K562 (cell line): ENCODE measurements around the gene DAB2IP. TPM values are rescaled to one million over a fixed set of nuclear protein-coding genes. Genes with fewer than 3 reads are reported as not detected.

Experiments
- ATAC-seq: fragments of 200-7000 bp; cut with Tn5 transposase; 3 replicates; pipeline ENCODE4 v1.9.1; 2020; ENCODE audit warnings: moderate library complexity
- BruUV-seq: library from RNA; stranded (reverse); fragments of 400-500 nt; replicated peaks from 2 replicates; lab custom pipeline; 2021; lab: Mats Ljungman, UMichigan
- CTCF ChIA-PET: fragments of 300-600 bp; formaldehyde crosslinking; extraction: SDS; loops from one replicate; lab custom pipeline; 2021; ENCODE audit warnings: low intra/inter-chr PET ratio; lab: Yijun Ruan, JAX
- POLR2A ChIA-PET: fragments of 300-600, 350-650 bp; sonication (Branson Sonifier 250); formaldehyde crosslinking; extraction: SDS; loops from one replicate; lab custom pipeline; 2021; ENCODE audit warnings: antibody characterized with exemption, inconsistent platforms; lab: Yijun Ruan, JAX
- DNase-seq, 4 experiments: peaks; one replicate each; pipeline versions ENCODE4 v3.0.0 to v3.0.0-alpha.2; 2011 to 2018; ENCODE audit warnings: low spot score in 3 of 4, mixed read lengths in 3 of 4; ENCODE audit errors: extremely low read depth in 1 of 4
- FAIRE-seq: peaks from 2 replicates; lab custom pipeline; 2011; peaks lifted over from hg19 to GRCh38; lab: Jason Lieb, UNC
- H2AFZ ChIP-seq: 2 replicates; pipeline ENCODE4 v1.6.0; 2011; ENCODE audit warnings: low read depth, low read length, control low read depth, inconsistent platforms
- H3K27ac ChIP-seq: fragments of 200-600 bp; 3 replicates; pipeline ENCODE4 v1.8.0; 2011; ENCODE audit warnings: low read depth, mild to moderate bottlenecking, control low read depth, inconsistent platforms, low read length, moderate library complexity, mixed read lengths; ENCODE audit errors: extremely low read depth
- H3K27me3 ChIP-seq, 2 experiments: fragments of 300-600 bp in 1 of 2; 2 replicates in 1 of 2; 3 replicates in 1 of 2; pipeline versions ENCODE4 v1.6.0 to v1.8.0; 2011; ENCODE audit warnings: inconsistent platforms in 2 of 2, low read length in 2 of 2, mild to moderate bottlenecking in 1 of 2, mixed read lengths in 1 of 2, moderate library complexity in 1 of 2; ENCODE audit not compliant: control insufficient read depth in 2 of 2, insufficient read depth in 2 of 2
- H3K36me3 ChIP-seq: fragments of 300-600 bp; 3 replicates; pipeline ENCODE4 v1.8.0; 2011; ENCODE audit warnings: mild to moderate bottlenecking, low read length, inconsistent platforms; ENCODE audit not compliant: control insufficient read depth, insufficient read depth
- H3K4me1 ChIP-seq, 2 experiments: fragments of 200-600 bp in 1 of 2; replicated peaks in 1 of 2; 2 replicates in 1 of 2; 3 replicates in 1 of 2; pipeline versions ENCODE4 v1.5.1 to v1.8.0; 2011; ENCODE audit warnings: inconsistent platforms in 2 of 2, low read length in 2 of 2, mild to moderate bottlenecking in 1 of 2, mixed read lengths in 1 of 2, moderate library complexity in 1 of 2; ENCODE audit not compliant: control insufficient read depth in 2 of 2, insufficient read depth in 2 of 2
- H3K4me2 ChIP-seq: 2 replicates; pipeline ENCODE4 v1.6.1; 2011; ENCODE audit warnings: low read length, control low read depth, inconsistent platforms, mixed read lengths; ENCODE audit not compliant: insufficient read depth
- H3K4me3 ChIP-seq: fragments of 200-600 bp; sonication (generic), shearing (Covaris generic); 2 replicates; pipeline ENCODE4 v1.5.1; 2016; ENCODE audit warnings: control low read depth, inconsistent platforms
- H3K79me2 ChIP-seq: fragments of 200-600 bp; 3 replicates; pipeline ENCODE4 v1.8.0; 2011; ENCODE audit warnings: low read length, inconsistent platforms; ENCODE audit not compliant: control insufficient read depth, insufficient read depth
- H3K9ac ChIP-seq, 2 experiments: 2 replicates each; pipeline versions ENCODE4 v1.6.0 to v1.6.1; 2011; ENCODE audit warnings: low read depth in 2 of 2, low read length in 2 of 2, control low read depth in 1 of 2, inconsistent platforms in 1 of 2, mild to moderate bottlenecking in 1 of 2, mixed read lengths in 1 of 2; ENCODE audit not compliant: insufficient read depth in 1 of 2
- H3K9me1 ChIP-seq: one replicate; pipeline ENCODE4 v1.6.0; 2011; ENCODE audit warnings: inconsistent platforms, mild to moderate bottlenecking, low read length, moderate library complexity; ENCODE audit not compliant: control insufficient read depth, insufficient read depth
- H3K9me3 ChIP-seq: replicated peaks from 2 replicates; pipeline ENCODE4 v1.5.1; 2011; ENCODE audit warnings: low read depth, low read length, inconsistent platforms; ENCODE audit not compliant: control insufficient read depth, insufficient read depth
- H4K20me1 ChIP-seq: replicated peaks from 2 replicates; pipeline ENCODE4 v1.6.1; 2011; ENCODE audit warnings: low read length, inconsistent platforms, mixed read lengths; ENCODE audit not compliant: control insufficient read depth, insufficient read depth
- AFF1 ChIP-seq, 2 experiments: fragments of 450-650 bp; IDR thresholded peaks; 2 replicates each; pipeline ENCODE4 v1.6.1; 2018; ENCODE audit warnings: mild to moderate bottlenecking in 2 of 2, low read depth in 1 of 2; ENCODE audit not compliant: partially characterized antibody in 2 of 2
- CREB5 ChIP-seq: fragments of 250-450 bp; sonication (Bioruptor Pico); IDR thresholded peaks from 2 replicates; pipeline ENCODE4 v1.5.0; 2020; ENCODE audit warnings: mild to moderate bottlenecking
- GATA2 ChIP-seq: sonication (generic); formaldehyde crosslinking; IDR thresholded peaks from 2 replicates; pipeline ENCODE4 v1.4.0; 2020; ENCODE audit warnings: mild to moderate bottlenecking, missing genetic modification reagents
- HLTF ChIP-seq: fragments of 450-650 bp; IDR thresholded peaks from 2 replicates; pipeline ENCODE4 v1.6.1; 2016
- HMGN3 ChIP-seq: IDR thresholded peaks from 2 replicates; pipeline ENCODE4 v1.6.1; 2011; ENCODE audit warnings: borderline replicate concordance, low read depth, mild to moderate bottlenecking, mixed read lengths, low read length; ENCODE audit not compliant: insufficient read length; ENCODE audit errors: extremely low read depth
- PREB ChIP-seq: sonication (generic); formaldehyde crosslinking; IDR thresholded peaks from 2 replicates; pipeline ENCODE4 v1.8.1; 2023; ENCODE audit warnings: mild to moderate bottlenecking, missing genetic modification reagents
- PTTG1 ChIP-seq: fragments of 450-650 bp; IDR thresholded peaks from 2 replicates; pipeline ENCODE4 v1.6.1; 2016; ENCODE audit warnings: low read depth, mild to moderate bottlenecking, missing genetic modification characterization, missing compliant biosample characterization
- TAF15 ChIP-seq: fragments of 200-400 bp; formaldehyde crosslinking; IDR thresholded peaks from 2 replicates; pipeline ENCODE4 v1.6.1; 2017; ENCODE audit warnings: mild to moderate bottlenecking, low read depth, low read length, moderate library complexity
- THAP7 ChIP-seq: fragments of 250-450 bp; sonication (Bioruptor Pico); IDR thresholded peaks from 2 replicates; pipeline ENCODE4 v1.5.0; 2021
- ZBTB8A ChIP-seq: fragments of 450-650 bp; IDR thresholded peaks from 2 replicates; pipeline ENCODE4 v1.6.1; 2018; ENCODE audit warnings: mild to moderate bottlenecking, moderate library complexity; ENCODE audit not compliant: partially characterized antibody
- ZNF239 ChIP-seq: fragments of 250-450 bp; sonication (Bioruptor Pico); IDR thresholded peaks from 2 replicates; pipeline ENCODE4 v1.4.0; 2020; ENCODE audit warnings: mild to moderate bottlenecking
- ZSCAN29 ChIP-seq: fragments of 450-650 bp; IDR thresholded peaks from 2 replicates; pipeline ENCODE4 v1.6.1; 2017
- WGBS: fragments of 100-300 bp; shearing (Covaris generic); methylation state at CpG from one replicate; pipeline ENCODE4 v1.1.6; 2016; ENCODE audit warnings: low coverage, mixed read lengths; ENCODE audit not compliant: insufficient coverage; ENCODE audit errors: missing lambda C conversion rate; 5-methylcytosine and 5-hydroxymethylcytosine counted together
- in situ Hi-C: fragments of 300-500 bp; cut with MboI; formaldehyde crosslinking; loops from 4 replicates; pipeline ENCODE4 v1.15.0; 2018; ENCODE audit warnings: inconsistent platforms, mixed read lengths
- intact Hi-C: fragments of 100-400 bp; cut with micrococcal nuclease; formaldehyde crosslinking; loops from 2 replicates; pipeline ENCODE4 v1.14.2; 2022
- polyA plus RNA-seq, 8 experiments: library from polyadenylated mRNA; depleted of rRNA in 4 of 8; stranded (reverse) in 5 of 8; unstranded in 3 of 8; fragments of >200 nt; fragmentation: Nextera tagmentation in 2 of 8; fragmentation: Illumina TruSeq in 1 of 8; extraction: Ambion mirVana in 2 of 8; extraction: Trizol in 1 of 8; gene quantifications; 2 replicates each; pipeline versions ENCODE4 v1.2.1 to v1.2.3, GENCODE V29; 2011 to 2014; ENCODE audit warnings: inconsistent platforms in 1 of 8, missing spikeins in 1 of 8
- total RNA-seq, 7 experiments: library from RNA; depleted of rRNA in 6 of 7; stranded (reverse); fragments of >200 nt in 6 of 7; fragmentation: Illumina TruSeq in 2 of 7; extraction: Trizol in 2 of 7; gene quantifications; 2 replicates each; pipeline versions ENCODE4 v1.2.1 to v1.2.3, GENCODE V29; 2011 to 2021; ENCODE audit warnings: low replicate concordance in 1 of 7

The DAB2IP gene
- total and polyA plus RNA-seq, 9 of the 15 experiments (the other 6 are each of a cell fraction or from before 2014, with no cell fraction given): 0.04 to 0.31 (median 0.08) TPM; not detected in 5

- no peak for FAIRE-seq
- no peaks in the 10 kb centered on the region for H3K79me2 ChIP-seq
- no TSS peak for BruUV-seq
- no peak for ATAC-seq
- H3K4me3 ChIP-seq: no peak overlapping the region
- H4K20me1 ChIP-seq: peaks cover 13% of the 10 kb centered on the region; the same call in 1 of the 2 replicates
- no peak overlapping the region for H3K4me2 ChIP-seq
- CTCF ChIA-PET: no interaction called here
- TF ChIP-seq HMGN3 (no peak), ZNF239 (CRISPR knock-in tag) (no peak), PREB (CRISPR knock-in tag) (no peak), CREB5 (CRISPR knock-in tag) (no peak), THAP7 (CRISPR knock-in tag) (no peak), ZBTB8A (no peak), GATA2 (CRISPR knock-in tag) (no peak), ZSCAN29 (no peak), TAF15 (no peak), HLTF (no peak), PTTG1 (no peak), AFF1 (IDR thresholded peaks at IDR 0.05; ENCODE audit: low read depth in 1 of 2, partially characterized antibody in 2 of 2) (no peak)
- TF ChIP-seq, all 486 proteins: peak for 0
- 0% methylated on average over 3 of the region's 3 CpGs for WGBS
- in situ Hi-C loops: no loop called here
- Histone ChIP-seq H2AFZ (no peak overlapping the region), H3K9ac (no peak overlapping the region), H3K27me3 (peaks cover 10 to 59% of the 10 kb centered on the region in 2 experiments; a peak in 4 of 5 replicates), H3K9me3 (no peaks in the 10 kb centered on the region), H3K27ac (no peak overlapping the region), H3K36me3 (no peaks in the 10 kb centered on the region), H3K9me1 (no peaks in the 10 kb centered on the region), H3K4me1 (peaks cover 0 to 4% of the 10 kb centered on the region in 2 experiments; a peak in 1 of 5 replicates)
- intact Hi-C loops: no loop called here
- DNase-seq: no peak
- POLR2A ChIA-PET: interaction anchor here (1.9 kb wide), 1 partner anchor 9 kb away, joined by 8 read pairs; no protein-coding TSS in a partner anchor
Measured at GRCh38 chr9:121742923-121743322, 91.5 kb downstream of the DAB2IP start.
